GM21737 (cell line): ENCODE data around the gene CCR9.
"Not testable (repeated sequence)": the region's sequence is repeated elsewhere in the genome, so short reads cannot be mapped to it uniquely, and the experiment has no call there.

ENCODE experiments used
- ATAC-seq: cut with Tn5 transposase; IDR thresholded peaks from one replicate; pipeline ENCODE4 v1.9.1; 2021; ENCODE audit warnings: mild to moderate bottlenecking, moderate library complexity; ENCODE audit not compliant: unreplicated experiment

Gene CCR9

GRCh38 chr3:45885979-45886705 lies at the start of gene CCR9:
Gene CCR9, plus strand, starts transcription at chr3:45886543. Its CDS starts 8,391 bp downstream, at chr3:45894934.
- no peak for ATAC-seq

GRCh38 chr3:45838466-45838865 lies 47.9 kb upstream of the CCR9 start:
- ATAC-seq, result no peak

GRCh38 chr3:45841420-45841756 lies 45.0 kb upstream of the CCR9 start:
- peak; percentile 9 for ATAC-seq

- ATAC-seq, result peak; percentile 84
These were observed 44.4 kb upstream of the CCR9 start, which contains the start of gene LZTFL1 for GRCh38 chr3:45841757-45842491. Gene LZTFL1, minus strand, starts transcription at chr3:45842119. Its CDS starts 128 bp downstream, at chr3:45841991.

GRCh38 chr3:45842851-45843625 lies 43.3 kb upstream of the CCR9 start:
- no peak for ATAC-seq

GRCh38 chr3:45844616-45845015 lies 41.7 kb upstream of the CCR9 start:
- ATAC-seq, result no peak

GRCh38 chr3:45848392-45848791 lies 38.0 kb upstream of the CCR9 start:
- ATAC-seq, result no peak

- no peak for ATAC-seq
These were observed 33.5 kb upstream of the CCR9 start for GRCh38 chr3:45852828-45853227.

- ATAC-seq, result not testable (repeated sequence)
These were observed 30.0 kb upstream of the CCR9 start for GRCh38 chr3:45856323-45856722.

GRCh38 chr3:45857024-45857423 lies 29.3 kb upstream of the CCR9 start:
- ATAC-seq, result not testable (repeated sequence)

GRCh38 chr3:45858809-45859543 lies 27.4 kb upstream of the CCR9 start:
- no peak for ATAC-seq

GRCh38 chr3:45860481-45860880 lies 25.9 kb upstream of the CCR9 start:
- ATAC-seq, result no peak

- no peak for ATAC-seq
These were observed 25.2 kb upstream of the CCR9 start for GRCh38 chr3:45861043-45861719.

GRCh38 chr3:45864760-45865519 lies 21.4 kb upstream of the CCR9 start:
- peak; percentile 64 for ATAC-seq

GRCh38 chr3:45865563-45865962 lies 20.8 kb upstream of the CCR9 start:
- no peak for ATAC-seq

- no peak for ATAC-seq
These were observed 18.1 kb upstream of the CCR9 start for GRCh38 chr3:45868213-45868612.

GRCh38 chr3:45868650-45869049 lies 17.7 kb upstream of the CCR9 start:
- ATAC-seq, result no peak

GRCh38 chr3:45869638-45870037 lies 16.7 kb upstream of the CCR9 start:
- no peak for ATAC-seq

GRCh38 chr3:45870099-45870498 lies 16.2 kb upstream of the CCR9 start:
- ATAC-seq, result no peak

GRCh38 chr3:45871780-45872179 lies 14.6 kb upstream of the CCR9 start:
- no peak for ATAC-seq
